Keratinocyte (primary cell): Measurements from ENCODE around the gene TSTD2.

Experiments
- EZH2 ChIP-seq: IDR thresholded peaks from one replicate; pipeline ENCODE4 v1.6.1; 2012; ENCODE audit warnings: inconsistent platforms, mild to moderate bottlenecking, low read length, moderate library complexity
- TF ChIP-seq, protein P1 (sequence below), 3 experiments: IDR thresholded peaks in 1 of 3; conservative IDR thresholded peaks in 1 of 3; optimal IDR thresholded peaks in 1 of 3; 2 replicates in 2 of 3; 3 replicates in 1 of 3; pipeline versions ENCODE3 to v1.5.1; 2011; ENCODE audit warnings: low read length in 3 of 3, mild to moderate bottlenecking in 3 of 3, moderate library complexity in 2 of 3, control low read depth in 1 of 3, inconsistent platforms in 1 of 3; ENCODE audit not compliant: insufficient read depth in 2 of 3; ENCODE audit errors: extremely low read depth in 1 of 3

DNA sequence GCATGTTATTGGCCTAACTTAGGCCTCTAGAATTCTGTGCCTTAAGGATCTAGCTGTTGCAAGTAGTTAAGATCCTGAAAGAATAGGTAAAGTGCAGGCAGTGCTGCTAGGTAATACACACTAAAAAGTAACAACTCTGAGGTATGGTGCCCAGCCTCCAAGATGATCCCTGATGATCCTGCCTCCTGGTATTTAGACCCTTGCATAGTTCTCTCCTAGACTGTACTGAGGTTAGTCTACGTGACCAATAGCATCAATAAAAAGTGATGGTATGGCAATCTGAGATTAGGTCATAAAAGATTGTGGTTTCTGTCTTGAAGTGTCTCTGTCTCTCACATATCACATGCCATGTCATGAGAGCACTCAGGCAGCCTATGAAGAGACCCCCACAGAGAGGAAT lies 9.2 kb downstream of the TSTD2 start:
- TF ChIP-seq, protein P1, sequence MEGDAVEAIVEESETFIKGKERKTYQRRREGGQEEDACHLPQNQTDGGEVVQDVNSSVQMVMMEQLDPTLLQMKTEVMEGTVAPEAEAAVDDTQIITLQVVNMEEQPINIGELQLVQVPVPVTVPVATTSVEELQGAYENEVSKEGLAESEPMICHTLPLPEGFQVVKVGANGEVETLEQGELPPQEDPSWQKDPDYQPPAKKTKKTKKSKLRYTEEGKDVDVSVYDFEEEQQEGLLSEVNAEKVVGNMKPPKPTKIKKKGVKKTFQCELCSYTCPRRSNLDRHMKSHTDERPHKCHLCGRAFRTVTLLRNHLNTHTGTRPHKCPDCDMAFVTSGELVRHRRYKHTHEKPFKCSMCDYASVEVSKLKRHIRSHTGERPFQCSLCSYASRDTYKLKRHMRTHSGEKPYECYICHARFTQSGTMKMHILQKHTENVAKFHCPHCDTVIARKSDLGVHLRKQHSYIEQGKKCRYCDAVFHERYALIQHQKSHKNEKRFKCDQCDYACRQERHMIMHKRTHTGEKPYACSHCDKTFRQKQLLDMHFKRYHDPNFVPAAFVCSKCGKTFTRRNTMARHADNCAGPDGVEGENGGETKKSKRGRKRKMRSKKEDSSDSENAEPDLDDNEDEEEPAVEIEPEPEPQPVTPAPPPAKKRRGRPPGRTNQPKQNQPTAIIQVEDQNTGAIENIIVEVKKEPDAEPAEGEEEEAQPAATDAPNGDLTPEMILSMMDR (optimal IDR thresholded peaks at IDR 0.05 in 1 of 3, IDR thresholded peaks at IDR 0.05 in 1 of 3, conservative IDR thresholded peaks at IDR 0.05 in 1 of 3; ENCODE audit: extremely low read depth in 1 of 3, insufficient read depth in 2 of 3, low read length in 3 of 3) = no peak
- TF ChIP-seq EZH2 = no peak
